Activated T-helper 17 cell treated with anti-CD3 and anti-CD28 coated beads, Interleukin-2, amount 50 U/mL, for 72 hours (primary cell): ENCODE measurements around the gene VSX2. TPM values are rescaled to one million over a fixed set of nuclear protein-coding genes. Genes with fewer than 3 reads are reported as not detected.

Experiments
- ATAC-seq: fragments of 150-1000 bp; cut with Tn5 transposase; replicated peaks from 2 replicates; pipeline ENCODE4 v1.10.0; 2021; ENCODE audit warnings: mild to moderate bottlenecking, moderate library complexity
- H3K27ac Mint-ChIP-seq: one replicate; pipeline ENCODE4 v1.8.0; 2022; ENCODE audit warnings: mixed read lengths
- H3K27me3 Mint-ChIP-seq: one replicate; pipeline ENCODE4 v1.8.0; 2022; ENCODE audit warnings: mixed read lengths
- H3K36me3 Mint-ChIP-seq: one replicate; pipeline ENCODE4 v1.8.0; 2022; ENCODE audit warnings: low read depth, mild to moderate bottlenecking, mixed read lengths
- H3K4me1 Mint-ChIP-seq: one replicate; pipeline ENCODE4 v1.8.0; 2022; ENCODE audit warnings: mixed read lengths
- H3K4me3 Mint-ChIP-seq: one replicate; pipeline ENCODE4 v1.8.0; 2022; ENCODE audit warnings: mild to moderate bottlenecking, mixed read lengths
- H3K9me3 Mint-ChIP-seq: one replicate; pipeline ENCODE4 v1.8.0; 2022; ENCODE audit warnings: mixed read lengths
- total RNA-seq, 2 donors: library from RNA; stranded (reverse); gene quantifications; one replicate each; pipeline ENCODE4 v1.2.3, GENCODE V29; 2022

The VSX2 gene
- total RNA-seq = not detected

DNA sequence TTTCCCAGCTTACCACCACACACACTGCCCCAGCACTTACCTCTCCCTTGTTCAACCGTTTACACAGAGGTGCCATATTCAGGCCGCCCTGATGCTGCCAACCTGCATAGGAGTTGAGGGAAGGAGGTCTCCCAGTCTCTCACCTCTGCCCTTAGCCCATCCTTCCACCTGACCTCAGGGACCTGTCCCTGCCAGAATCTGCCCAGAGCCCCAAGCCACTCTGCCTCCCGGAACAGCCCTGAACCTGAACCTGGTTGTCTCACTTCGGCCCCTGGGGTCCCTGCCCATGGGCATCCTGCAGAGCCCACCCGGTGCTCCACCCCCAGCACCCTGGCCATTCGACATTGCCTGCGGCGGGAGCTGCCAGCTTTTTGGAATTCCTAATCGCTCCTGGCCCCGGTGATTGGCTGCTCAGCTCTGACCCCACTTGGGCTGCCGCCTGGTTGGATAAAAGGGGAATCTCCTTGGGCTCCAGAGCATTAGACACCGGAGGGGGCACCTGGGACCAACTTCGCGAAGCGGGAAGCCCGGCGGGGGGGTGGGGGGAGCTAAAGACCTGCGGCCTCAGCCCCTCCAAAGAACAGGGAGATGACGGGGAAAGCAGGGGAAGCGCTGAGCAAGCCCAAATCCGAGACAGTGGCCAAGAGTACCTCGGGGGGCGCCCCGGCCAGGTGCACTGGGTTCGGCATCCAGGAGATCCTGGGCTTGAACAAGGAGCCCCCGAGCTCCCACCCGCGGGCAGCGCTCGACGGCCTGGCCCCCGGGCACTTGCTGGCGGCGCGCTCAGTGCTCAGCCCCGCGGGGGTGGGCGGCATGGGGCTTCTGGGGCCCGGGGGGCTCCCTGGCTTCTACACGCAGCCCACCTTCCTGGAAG lies at the start of gene VSX2:
TSS of gene VSX2 (plus strand) at position 476 of the 874 bp plus-strand sequence. CDS start at position 589, 113 bp downstream.
- Mint-ChIP-seq H3K27ac (no peak within 1 kb of the TSS), H3K36me3 (peaks cover 9% of the 10 kb centered on the region), H3K4me1 (peaks cover 6% of the 10 kb centered on the region), H3K27me3 (peaks cover 53% of the 10 kb centered on the region), H3K9me3 (no peaks in the 10 kb centered on the region), H3K4me3 (peak within 1 kb of the TSS; percentile 48)
- ATAC-seq = no peak

DNA sequence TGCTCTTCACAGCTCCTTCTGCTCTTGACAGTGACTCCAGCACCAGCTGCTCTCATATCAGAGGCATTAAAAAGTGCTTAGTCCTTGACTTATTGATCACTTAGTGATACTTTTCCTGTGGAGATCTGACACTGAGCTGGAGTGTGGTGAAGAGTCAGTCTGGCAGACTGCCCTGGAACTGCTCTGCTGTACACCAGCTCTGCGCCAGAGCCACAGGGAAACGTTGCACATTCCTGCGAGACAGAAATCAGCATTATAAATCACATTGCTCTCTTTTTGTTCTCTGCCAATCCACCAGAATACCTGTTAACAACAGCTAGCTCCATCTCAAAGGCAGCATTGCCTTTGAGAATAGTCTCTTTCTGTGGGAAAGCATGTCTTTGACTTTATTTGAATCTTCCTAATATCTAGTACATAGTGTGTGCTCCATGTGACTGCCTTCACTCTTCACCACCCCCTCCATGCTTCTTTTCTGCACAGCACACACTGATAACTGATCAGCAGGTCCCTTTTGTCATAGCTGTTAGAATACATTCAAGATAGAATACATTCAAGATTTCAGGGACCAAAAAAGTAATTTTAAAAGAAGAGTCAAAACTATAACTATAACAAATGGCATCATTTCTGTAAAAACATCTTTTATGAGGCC lies 48.2 kb upstream of the VSX2 start:
- no peak overlapping the region for H3K27ac Mint-ChIP-seq

DNA sequence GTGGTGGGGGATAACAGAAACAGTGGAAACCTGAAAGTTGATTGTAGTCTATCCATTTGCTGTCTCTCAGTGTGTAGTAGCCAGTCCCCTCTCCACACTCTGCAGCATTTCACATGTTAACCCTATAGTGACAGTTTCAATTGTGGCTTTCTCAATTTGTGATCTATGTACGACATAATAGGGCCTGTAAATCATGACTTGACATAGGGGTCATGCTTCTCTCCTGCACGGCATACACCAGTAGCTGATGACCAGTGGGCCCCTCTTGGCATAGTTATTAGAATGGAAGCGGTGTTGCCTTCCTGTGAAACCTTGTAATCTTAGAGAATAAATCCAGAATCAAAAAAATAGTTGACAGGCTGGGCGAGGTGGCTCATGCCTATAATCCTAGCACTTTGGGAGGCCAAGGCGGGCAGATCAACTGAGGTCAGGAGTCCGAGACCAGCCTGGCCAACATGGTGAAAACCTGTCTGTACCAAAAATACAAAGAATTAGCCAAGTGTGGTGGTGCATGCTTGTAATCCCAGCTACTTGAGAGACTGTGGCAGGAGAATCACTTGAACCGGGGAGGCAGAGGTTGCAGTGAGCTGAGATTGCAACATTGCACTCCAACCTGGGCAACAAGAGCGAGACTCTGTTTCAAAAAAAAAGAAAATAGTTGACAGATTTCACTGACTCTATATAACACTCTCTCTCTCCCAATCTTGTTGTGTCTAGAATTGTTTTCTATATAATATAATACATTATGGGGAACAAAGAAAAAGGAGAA lies 44.6 kb upstream of the VSX2 start:
- no peak for ATAC-seq
- Mint-ChIP-seq H3K27ac (no peak overlapping the region), H3K4me3 (no peak overlapping the region), H3K9me3 (no peaks in the 10 kb centered on the region), H3K4me1 (no peaks in the 10 kb centered on the region), H3K36me3 (peaks cover 28% of the 10 kb centered on the region), H3K27me3 (no peaks in the 10 kb centered on the region)

More for the DNA sequence above, 48.2 kb upstream of the VSX2 start:
- Mint-ChIP-seq H3K27me3 (no peaks in the 10 kb centered on the region), H3K4me3 (no peak overlapping the region), H3K36me3 (peaks cover 13% of the 10 kb centered on the region), H3K4me1 (no peaks in the 10 kb centered on the region), H3K9me3 (no peaks in the 10 kb centered on the region)
- no peak for ATAC-seq

DNA sequence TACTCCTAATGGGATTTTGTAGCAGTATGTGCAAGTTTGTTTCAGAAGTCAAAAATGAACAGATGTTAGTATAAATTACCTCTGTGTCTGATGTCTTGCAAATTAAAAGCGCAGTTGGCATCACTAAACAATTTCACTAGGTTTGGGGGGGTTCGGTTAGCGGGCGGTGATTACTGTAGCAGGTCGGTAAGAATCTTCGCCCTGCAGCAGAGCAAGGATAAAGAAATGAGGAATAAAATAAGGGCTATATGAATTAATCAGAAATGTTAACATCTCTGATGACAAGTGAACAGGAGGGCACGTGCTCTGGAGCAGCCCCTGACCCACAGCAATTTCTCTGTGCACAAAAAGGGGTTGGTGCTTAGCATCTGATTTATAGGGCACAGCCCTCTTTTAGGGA lies 43.6 kb upstream of the VSX2 start:
- Mint-ChIP-seq H3K9me3 (no peaks in the 10 kb centered on the region), H3K4me3 (no peak overlapping the region), H3K27ac (no peak overlapping the region), H3K27me3 (no peaks in the 10 kb centered on the region), H3K36me3 (peaks cover 33% of the 10 kb centered on the region), H3K4me1 (no peaks in the 10 kb centered on the region)
- ATAC-seq = no peak

- no peak overlapping the region for H3K27ac Mint-ChIP-seq
- H3K36me3 Mint-ChIP-seq = peaks cover 49% of the 10 kb centered on the region
- no peaks in the 10 kb centered on the region for H3K9me3 Mint-ChIP-seq
- no peaks in the 10 kb centered on the region for H3K4me1 Mint-ChIP-seq
- H3K27me3 Mint-ChIP-seq = no peaks in the 10 kb centered on the region
- no peak overlapping the region for H3K4me3 Mint-ChIP-seq
- no peak for ATAC-seq
These were observed 40.6 kb upstream of the VSX2 start for GRCh38 chr14:74198441-74199234.

DNA sequence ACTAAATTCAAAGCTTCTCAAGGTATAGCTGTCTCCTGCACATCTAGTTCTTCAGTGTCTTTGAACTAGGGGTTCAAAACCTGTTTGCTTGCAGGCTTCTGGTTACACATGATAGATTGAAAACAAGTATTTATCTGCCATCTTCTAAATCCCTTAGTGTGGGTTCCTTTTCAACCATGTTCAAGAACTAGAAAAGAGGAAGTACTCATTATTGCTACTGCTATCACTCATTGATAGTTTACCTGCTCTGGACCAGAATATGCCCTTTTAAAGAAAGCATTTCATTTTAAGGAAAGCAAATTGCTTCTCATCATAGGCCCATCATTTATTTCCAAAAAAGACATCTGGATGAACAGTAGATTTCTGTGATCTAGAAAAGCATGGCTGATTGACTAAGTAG lies 37.1 kb upstream of the VSX2 start:
- peaks cover 50% of the 10 kb centered on the region for H3K36me3 Mint-ChIP-seq
- H3K4me3 Mint-ChIP-seq = no peak overlapping the region
- no peaks in the 10 kb centered on the region for H3K27me3 Mint-ChIP-seq
- no peaks in the 10 kb centered on the region for H3K4me1 Mint-ChIP-seq
- no peak overlapping the region for H3K27ac Mint-ChIP-seq
- no peaks in the 10 kb centered on the region for H3K9me3 Mint-ChIP-seq
- ATAC-seq = no peak

- no peaks in the 10 kb centered on the region for H3K27me3 Mint-ChIP-seq
- H3K9me3 Mint-ChIP-seq = no peaks in the 10 kb centered on the region
- no peak overlapping the region for H3K27ac Mint-ChIP-seq
- peaks cover 46% of the 10 kb centered on the region for H3K36me3 Mint-ChIP-seq
- H3K4me1 Mint-ChIP-seq = no peaks in the 10 kb centered on the region
- no peak overlapping the region for H3K4me3 Mint-ChIP-seq
- ATAC-seq = no peak
These were observed 35.6 kb upstream of the VSX2 start for GRCh38 chr14:74203639-74204038.

DNA sequence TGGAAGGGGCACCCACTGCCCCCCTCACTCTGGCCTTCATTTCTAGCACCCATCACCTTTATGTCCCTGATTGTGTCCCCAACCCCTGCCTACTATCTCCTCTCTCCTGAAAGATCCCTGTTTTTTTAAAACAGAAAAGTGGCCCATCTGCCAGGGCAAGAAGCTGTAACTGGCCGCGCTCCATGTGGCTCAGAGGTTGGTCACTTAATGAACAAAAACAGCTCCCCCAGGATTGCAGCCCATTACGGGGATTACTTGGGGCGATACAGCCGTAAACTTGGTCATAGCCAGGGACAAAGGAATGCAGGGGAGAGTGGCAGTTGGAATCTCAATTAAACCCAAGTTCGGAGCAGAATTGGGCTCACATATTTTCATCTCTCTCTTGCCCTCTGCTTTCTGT lies 34.8 kb upstream of the VSX2 start:
- peaks cover 38% of the 10 kb centered on the region for H3K36me3 Mint-ChIP-seq
- H3K9me3 Mint-ChIP-seq = no peaks in the 10 kb centered on the region
- no peaks in the 10 kb centered on the region for H3K27me3 Mint-ChIP-seq
- no peak overlapping the region for H3K4me3 Mint-ChIP-seq
- no peak for ATAC-seq
- H3K27ac Mint-ChIP-seq = no peak overlapping the region
- H3K4me1 Mint-ChIP-seq = no peaks in the 10 kb centered on the region

DNA sequence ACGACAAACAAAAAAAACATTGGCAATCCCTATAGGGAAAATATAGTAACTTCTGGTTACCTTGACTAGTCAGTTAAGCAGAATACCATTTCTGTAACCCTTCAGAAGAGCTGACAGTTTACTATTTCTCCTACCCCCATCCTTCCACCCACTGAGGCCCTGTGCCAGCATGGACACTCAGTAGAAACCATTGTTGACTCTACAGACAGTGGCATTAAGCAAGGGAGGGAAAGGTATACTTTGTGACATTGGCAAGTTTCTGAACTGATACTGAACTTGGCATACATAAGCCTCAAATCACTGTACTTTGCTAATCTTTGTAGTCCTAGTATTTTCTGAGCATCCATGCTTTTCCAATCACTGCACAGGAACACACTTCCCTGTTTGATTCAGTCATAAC lies 33.4 kb upstream of the VSX2 start:
- H3K9me3 Mint-ChIP-seq = no peaks in the 10 kb centered on the region
- no peaks in the 10 kb centered on the region for H3K4me1 Mint-ChIP-seq
- no peak for ATAC-seq
- no peaks in the 10 kb centered on the region for H3K27me3 Mint-ChIP-seq
- H3K36me3 Mint-ChIP-seq = peaks cover 24% of the 10 kb centered on the region
- H3K4me3 Mint-ChIP-seq = no peak overlapping the region
- H3K27ac Mint-ChIP-seq = no peak overlapping the region

DNA sequence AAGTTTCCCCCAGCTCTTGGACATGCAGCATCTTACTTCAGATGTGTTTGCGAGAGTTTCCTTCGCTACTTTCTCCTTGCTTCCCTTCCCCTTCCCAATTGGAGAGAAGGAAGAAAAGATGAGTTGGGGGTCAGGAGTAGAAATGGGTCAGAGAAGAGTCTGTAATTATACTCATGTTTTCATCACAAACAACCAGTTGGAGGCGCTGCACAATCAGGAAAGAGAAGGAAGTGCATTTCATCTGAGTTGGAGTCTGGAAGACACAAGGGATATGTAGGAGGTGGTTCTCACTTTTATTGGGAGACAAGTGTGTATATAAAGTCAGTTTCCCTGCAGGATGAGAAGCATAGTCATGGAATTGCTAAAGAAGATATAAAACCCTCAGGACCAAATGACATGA lies 31.3 kb upstream of the VSX2 start:
- H3K27me3 Mint-ChIP-seq = no peaks in the 10 kb centered on the region
- no peaks in the 10 kb centered on the region for H3K4me1 Mint-ChIP-seq
- H3K4me3 Mint-ChIP-seq = no peak overlapping the region
- no peaks in the 10 kb centered on the region for H3K9me3 Mint-ChIP-seq
- no peak for ATAC-seq
- peaks cover 7% of the 10 kb centered on the region for H3K36me3 Mint-ChIP-seq
- H3K27ac Mint-ChIP-seq = no peak overlapping the region

DNA sequence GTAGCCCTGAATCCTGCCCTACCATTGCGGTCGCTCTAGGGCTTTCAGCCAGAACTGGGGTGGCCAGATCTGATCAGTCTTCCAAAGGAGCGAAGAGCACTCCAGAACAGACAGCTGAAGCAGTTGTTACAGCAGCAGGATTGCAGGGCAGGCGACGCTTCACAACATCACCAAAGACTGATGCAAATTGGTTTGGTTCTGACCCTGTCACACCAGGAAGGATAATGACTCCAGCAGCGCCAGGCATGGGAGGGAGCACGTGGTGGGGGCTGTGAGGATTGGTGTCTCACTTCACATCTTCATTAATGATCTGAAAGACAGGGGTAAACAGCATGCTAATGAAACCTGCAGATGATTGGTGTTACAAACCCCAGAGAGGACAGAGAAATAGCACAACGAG lies 30.6 kb upstream of the VSX2 start:
- H3K4me1 Mint-ChIP-seq = no peaks in the 10 kb centered on the region
- H3K27ac Mint-ChIP-seq = no peak overlapping the region
- H3K27me3 Mint-ChIP-seq = no peaks in the 10 kb centered on the region
- no peak overlapping the region for H3K4me3 Mint-ChIP-seq
- H3K9me3 Mint-ChIP-seq = no peaks in the 10 kb centered on the region
- H3K36me3 Mint-ChIP-seq = peaks cover 2% of the 10 kb centered on the region
- ATAC-seq = no peak

DNA sequence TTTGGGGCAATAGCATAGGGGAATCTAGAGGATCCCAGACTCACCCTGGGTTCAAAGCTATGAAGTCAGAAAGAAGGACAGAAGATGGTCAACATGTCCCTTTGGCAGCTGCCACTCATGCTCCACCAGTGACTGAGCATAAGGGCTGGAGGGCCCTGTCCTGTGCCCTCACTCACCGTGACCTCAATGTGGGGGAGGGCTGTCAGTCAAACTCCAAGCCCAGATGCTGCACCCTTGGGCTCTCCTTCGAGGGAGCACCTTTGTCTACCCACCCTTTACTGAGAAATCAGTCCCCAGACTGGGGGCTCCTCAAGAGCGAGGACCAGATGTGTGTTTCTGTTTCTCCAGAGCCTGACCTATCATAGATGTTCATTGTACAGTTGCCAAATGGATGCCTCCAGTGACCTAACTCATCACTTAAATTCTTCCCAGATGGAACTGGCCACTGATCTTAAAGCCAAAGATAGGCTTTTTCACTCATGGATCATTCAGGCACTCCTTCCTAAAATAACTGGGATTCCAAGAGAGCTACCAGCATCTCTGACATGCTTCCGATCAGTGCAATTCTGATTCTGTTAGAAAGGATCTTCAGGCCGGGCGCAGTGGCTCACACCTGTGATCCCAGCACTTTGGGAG lies 27.2 kb upstream of the VSX2 start:
- no peaks in the 10 kb centered on the region for H3K4me1 Mint-ChIP-seq
- H3K27ac Mint-ChIP-seq = no peak overlapping the region
- no peak for ATAC-seq

GRCh38 chr14:74213907-74214803 lies 25.1 kb upstream of the VSX2 start:
- no peaks in the 10 kb centered on the region for H3K4me1 Mint-ChIP-seq
- H3K27me3 Mint-ChIP-seq = peaks cover 8% of the 10 kb centered on the region
- no peak for ATAC-seq
- no peaks in the 10 kb centered on the region for H3K9me3 Mint-ChIP-seq
- no peaks in the 10 kb centered on the region for H3K36me3 Mint-ChIP-seq
- H3K27ac Mint-ChIP-seq = no peak overlapping the region
- H3K4me3 Mint-ChIP-seq = no peak overlapping the region

More for the DNA sequence above, 27.2 kb upstream of the VSX2 start:
- H3K27me3 Mint-ChIP-seq = no peaks in the 10 kb centered on the region
- H3K4me3 Mint-ChIP-seq = no peak overlapping the region
- no peaks in the 10 kb centered on the region for H3K36me3 Mint-ChIP-seq
- no peaks in the 10 kb centered on the region for H3K9me3 Mint-ChIP-seq
